Neural progenitor cell (in vitro differentiated cells): ENCODE results near the gene FAM3B.

Experiments
- CTCF ChIP-seq: fragments of 200-600 bp; sonication (generic); IDR thresholded peaks from 2 replicates; pipeline ENCODE4 v1.5.1; 2017; ENCODE audit warnings: antibody characterized with exemption, mild to moderate bottlenecking
- EZH2phosphoT487 ChIP-seq: fragments of 200-600 bp; sonication (generic); IDR thresholded peaks from 2 replicates; pipeline ENCODE4 v1.6.1; 2017; ENCODE audit warnings: antibody characterized with exemption

GRCh38 chr21:41370840-41371684, 54.5 kb downstream of the FAM3B start:
- TF ChIP-seq CTCF (no peak), EZH2phosphoT487 (no peak)
